Activated CD4-positive, alpha-beta T cell treated with anti-CD3 and anti-CD28 coated beads for 24 hours (primary cell): ENCODE measurements around the gene OSTF1.
A peak's percentile ranks its signal among the peaks of the same experiment; 100 is the strongest.

Experiments
- DNase-seq, 2 donors: peaks; one replicate each; pipeline ENCODE4 v3.0.0-alpha.2; 2020; ENCODE audit warnings: low read depth in 2 of 2

Gene OSTF1

GRCh38 chr9:75085640-75086039 lies 2.7 kb upstream of the OSTF1 start:
- DNase-seq, result no peak

DNA sequence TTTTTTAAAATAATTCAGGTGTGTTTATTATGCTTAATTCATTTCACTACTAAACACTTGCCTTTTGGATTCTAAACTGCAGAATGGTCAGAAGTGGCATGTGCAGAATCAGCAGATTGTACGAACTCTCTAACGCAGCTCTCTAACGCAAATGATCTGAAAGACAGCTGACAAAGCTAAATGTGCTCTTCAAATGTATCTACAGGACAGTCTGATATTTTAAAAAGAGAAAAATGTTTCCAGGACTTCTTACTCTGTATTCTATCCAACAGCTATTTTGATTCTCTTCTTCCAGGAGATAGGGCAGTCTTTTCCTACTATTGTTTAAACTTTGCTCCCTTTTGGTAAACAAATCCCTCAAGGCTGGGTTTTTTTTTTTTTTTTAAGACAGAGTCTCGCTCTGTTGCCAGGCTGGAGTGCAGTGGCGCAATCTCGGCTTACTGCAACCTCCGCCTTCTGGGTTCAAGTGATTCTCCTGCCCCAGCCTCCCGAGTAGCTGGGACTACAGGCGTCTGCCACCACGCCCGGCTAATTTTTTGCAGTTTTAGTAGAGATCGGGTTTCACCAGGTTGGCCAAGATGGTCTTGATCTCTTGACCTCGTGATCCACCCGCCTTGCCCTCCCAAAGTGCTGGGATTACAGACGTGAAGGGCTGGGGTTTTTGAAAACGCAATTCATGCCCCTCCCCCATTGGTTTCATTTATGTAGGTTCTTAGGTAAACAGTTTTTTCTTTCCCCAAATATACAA lies 1.6 kb upstream of the OSTF1 start:
- DNase-seq, result no peak

DNA sequence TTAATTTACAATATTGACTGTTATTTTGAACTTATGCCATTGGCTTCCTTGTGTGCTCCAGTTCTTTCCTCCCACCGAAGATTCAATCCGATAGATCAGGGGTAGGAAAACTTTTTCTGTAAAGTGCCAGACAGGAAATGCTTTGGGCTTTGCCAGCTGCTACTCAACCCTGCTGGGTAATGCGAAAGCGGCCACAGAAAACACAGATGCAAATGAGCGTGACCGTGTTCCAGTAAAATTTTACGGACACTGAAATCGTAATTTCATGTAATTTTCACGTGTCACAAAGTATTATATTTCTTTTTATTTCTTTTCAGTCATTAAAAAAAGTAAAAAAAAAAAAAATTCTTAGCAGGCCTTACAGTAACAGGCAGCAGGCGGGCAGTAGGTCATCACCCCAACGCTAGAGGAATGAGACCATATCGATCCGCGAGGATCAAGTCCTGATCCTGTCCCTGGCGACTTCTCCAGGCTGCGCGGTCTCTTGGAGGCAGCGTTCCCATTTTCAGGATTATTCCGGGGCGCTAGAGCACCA lies 958 bp upstream of the OSTF1 start:
- DNase-seq, result no peak

DNA sequence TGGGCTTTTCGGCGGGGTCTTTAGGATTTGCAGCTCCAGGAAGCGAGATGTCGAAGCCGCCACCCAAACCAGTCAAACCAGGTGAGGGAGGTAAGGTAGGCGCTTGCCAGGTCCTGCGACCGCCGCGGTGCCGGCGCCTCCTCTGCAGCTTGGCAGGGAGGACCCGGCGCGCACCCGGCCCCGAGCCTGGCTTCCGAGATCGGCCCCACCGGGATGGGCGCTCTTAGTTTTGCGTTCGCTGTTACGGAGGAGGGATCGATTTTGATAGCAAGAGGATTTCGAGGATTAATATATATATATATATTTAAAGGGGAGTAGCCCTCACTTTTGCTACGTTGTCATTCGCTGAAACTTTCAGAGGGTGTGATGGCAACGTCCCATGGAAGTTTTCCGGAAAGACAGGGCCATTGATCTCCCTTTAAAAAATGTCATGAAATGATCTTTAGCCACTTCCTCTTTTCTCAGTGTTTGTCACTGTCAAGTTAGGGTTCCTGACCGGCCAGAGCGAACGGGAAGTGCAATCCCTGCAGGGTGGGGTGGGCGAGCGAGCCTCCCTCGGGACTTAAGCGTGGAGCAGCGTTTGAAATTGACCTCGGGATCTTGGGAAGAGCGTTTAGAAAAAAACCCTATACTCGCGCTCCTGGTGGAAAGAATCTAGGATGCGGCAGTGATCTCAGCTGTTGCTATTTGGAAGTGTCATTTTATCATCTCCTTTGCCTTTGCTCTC lies 495 bp downstream of the OSTF1 start:
- DNase-seq, result peak in 1 of 2 donors; percentile 23

- no peak for DNase-seq
These were observed 1.1 kb downstream of the OSTF1 start for GRCh38 chr9:75089373-75089766.

- DNase-seq, result no peak
These were observed 2.3 kb downstream of the OSTF1 start for GRCh38 chr9:75090579-75090978.

- no peak for DNase-seq
These were observed 4.5 kb downstream of the OSTF1 start for GRCh38 chr9:75092766-75093165.

DNA sequence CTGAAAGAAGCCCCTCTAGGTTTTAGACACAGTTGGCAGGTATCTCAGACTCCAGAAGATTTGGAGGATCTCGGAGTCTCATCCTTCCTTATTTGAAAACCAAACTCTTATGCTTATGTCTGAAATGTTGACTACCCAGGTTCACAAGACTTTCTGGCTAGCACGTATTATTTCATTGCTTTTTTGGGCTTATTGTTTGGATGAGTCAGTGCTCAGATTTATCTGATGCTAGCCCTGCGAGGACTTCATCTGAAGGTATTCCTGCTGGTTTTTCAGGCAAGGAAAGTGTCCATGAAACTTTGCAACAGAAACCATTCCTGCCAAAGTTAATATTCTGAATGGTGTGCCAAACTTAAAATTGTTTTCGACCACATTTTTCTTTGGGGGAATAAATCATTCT lies 8.5 kb downstream of the OSTF1 start:
- no peak for DNase-seq

GRCh38 chr9:75101004-75101588 lies 12.8 kb downstream of the OSTF1 start:
- DNase-seq, result no peak

DNA sequence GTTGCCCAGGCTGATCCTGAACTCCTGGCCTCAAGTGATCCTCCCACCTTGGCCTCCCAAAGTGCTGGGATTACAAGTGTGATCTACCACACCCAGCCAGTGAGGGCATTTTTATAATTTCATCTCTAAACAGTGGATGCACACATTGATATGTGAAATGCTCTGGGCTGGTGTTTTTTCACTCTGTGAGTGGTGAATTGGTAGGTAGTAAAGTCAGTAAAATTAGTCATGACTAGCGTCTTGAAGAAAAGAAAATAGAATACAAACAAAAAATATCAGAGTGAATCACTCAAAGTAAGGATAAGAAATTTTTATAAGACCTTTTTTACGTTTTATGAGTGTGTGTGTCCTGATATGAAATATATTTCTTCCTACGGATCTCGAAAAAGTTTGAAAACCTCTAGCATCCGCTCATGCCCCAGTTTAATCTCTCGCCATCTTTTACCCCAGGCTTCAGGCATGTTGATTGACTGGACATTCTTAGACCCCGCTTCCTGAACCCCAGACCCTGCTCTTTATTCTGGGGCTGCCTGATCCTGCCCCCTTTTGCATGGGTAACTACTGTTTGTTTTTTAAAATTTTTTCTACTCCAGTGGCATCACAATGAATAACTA lies 14.0 kb downstream of the OSTF1 start:
- no peak for DNase-seq

- no peak for DNase-seq
These were observed 16.3 kb downstream of the OSTF1 start for GRCh38 chr9:75104607-75105006.

GRCh38 chr9:75105019-75105540 lies 16.8 kb downstream of the OSTF1 start:
- DNase-seq, result no peak

- no peak for DNase-seq
These were observed 17.5 kb downstream of the OSTF1 start for GRCh38 chr9:75105841-75106240.

- no peak for DNase-seq
These were observed 18.5 kb downstream of the OSTF1 start for GRCh38 chr9:75106857-75107256.

DNA sequence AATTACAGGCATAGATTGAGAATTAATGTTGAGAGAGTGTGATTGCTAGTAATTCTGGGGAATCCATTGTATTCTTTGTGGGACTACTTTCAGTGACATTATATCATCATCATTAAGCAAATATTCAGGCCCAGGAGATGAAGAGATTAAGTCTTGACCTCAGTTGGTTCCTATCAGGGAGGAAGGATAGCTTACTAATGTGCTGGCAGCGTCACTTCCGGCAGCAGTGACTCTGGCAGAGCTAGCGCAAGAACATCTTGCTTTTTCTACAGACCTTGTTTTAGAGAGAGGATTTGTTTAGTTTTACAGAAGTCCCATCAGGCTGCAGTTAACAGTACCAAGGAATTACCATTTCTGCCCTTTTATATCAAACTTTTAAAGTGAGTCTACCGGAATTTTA lies 20.3 kb downstream of the OSTF1 start:
- no peak for DNase-seq

DNA sequence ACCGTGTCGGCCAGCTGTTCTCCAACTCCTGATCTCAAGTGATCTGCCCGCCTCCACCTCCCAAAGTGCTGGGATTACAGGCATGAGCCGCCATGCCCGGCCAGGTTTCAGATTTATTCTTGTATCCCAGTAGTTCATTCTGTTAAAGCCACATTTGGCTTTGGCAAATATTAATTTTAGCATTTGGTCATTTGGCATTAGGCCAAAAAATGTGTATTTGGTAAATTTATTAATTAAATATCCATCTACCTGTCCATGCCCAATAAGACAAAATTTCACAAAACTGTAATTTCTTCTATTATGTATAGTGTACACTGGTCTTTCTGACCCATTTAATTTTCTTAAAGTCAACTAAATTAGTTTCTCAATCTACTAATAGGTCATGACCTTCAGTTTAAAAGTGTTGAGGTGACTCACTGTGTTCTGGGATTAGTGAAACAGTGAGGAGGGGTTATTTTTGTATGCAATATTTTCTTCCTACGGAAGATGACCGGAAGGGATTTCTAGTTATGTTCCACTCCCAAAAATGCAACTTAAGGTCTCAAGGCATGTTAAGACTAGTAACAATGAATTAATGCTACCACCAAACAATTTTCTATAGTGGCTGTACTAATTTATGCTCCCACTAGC lies 21.0 kb downstream of the OSTF1 start:
- no peak for DNase-seq

DNA sequence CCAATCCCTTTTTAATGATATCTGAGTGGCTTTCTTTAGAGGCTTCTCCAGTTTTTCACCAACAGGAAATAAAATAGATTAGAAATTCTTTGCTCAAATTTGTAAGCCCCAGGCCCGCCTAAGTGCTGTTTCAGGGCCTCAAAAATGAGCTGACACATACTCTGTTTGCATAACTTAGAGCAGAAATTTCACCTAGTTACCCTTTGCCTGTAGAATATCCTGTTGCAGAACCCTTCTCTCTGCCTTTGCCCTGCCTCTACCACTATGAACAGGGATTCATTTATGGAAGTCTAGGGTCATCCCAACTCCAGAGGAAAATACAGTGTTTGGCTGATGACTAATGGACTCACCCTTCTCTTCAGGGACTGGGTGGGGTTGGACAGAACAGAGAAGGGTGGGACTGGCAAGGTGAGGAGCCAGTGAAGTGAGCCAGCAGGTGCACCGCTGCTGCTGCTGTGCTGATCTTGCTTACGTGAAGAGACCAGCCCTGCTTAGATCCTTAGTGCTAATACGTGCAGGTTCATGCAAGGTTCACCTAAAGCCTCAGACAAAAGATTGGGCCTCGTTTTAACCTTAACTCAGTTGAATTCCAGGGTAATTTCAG lies 22.8 kb downstream of the OSTF1 start:
- no peak for DNase-seq

DNA sequence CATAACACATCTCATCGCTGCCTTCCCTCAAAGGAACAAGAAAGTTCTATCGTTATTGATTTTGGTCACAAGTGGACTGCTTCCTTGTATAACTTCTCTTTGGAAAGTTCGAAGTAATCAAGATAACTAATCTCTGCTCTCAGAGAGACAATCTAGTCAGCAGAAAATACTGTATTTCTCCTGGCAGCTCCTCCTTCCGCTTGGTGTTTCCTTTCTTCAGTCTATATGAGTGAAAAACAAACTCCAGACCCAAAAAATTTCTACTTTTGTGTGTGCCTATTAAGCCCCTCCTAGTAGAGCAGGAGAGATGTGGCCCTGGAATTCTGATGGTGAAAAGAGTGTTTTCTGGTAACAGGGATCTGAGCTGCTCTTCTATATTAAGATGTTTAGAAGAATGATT lies 24.5 kb downstream of the OSTF1 start:
- no peak for DNase-seq

- no peak for DNase-seq
These were observed 28.0 kb downstream of the OSTF1 start for GRCh38 chr9:75116306-75116705.

DNA sequence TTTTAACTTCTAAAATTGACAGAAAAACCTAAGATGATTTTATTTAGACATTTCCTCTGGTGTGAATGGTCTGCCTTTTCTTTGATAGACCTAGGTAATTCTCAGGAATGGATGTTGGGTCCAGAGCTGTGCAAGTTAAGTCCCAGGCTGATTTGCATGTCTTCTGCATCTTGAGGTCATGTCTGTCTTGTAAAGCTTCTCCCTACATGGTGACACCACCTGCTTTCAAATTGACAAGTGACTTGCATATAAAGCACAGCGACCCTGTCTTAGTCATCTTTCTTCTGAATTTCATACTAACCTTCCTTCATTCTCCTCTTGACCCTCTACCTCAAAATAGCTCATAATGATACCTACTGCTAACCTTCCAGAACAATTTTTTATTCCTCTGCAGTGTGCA lies 29.2 kb downstream of the OSTF1 start:
- no peak for DNase-seq

DNA sequence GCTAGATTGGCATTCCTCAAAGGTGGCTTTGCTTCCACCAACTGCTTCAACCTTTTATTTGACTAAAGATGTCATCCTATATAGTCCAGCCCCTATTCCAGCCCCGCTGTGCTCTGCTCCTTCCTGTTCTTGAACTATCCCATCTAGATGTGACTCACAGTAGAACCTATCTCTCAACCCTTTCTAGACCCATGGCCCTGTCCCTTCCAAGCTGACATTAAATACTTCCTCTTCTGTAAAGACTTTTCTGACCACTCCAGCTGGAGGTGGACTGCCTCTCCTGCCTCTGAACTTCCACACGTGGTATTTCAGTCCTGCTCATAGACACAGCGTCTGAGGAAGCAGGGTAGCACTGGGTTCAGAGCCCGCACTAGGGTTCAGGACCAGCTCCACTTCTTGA lies 32.4 kb downstream of the OSTF1 start:
- no peak for DNase-seq
